Measurements from ENCODE around the gene CZIB.

GRCh38 chr1:53182111-53182593 is 38.3 kb downstream of the CZIB start:
- TF ChIP-seq POLR2AphosphoS5 (IDR thresholded peaks at IDR 0.05; ENCODE audit: low read depth, low read length) (no peak), TAF1 (IDR thresholded peaks at IDR 0.05; ENCODE audit: borderline replicate concordance, insufficient read depth, low read length) (no peak)

Measured in PFSK-1 (cell line).